Kidney epithelial cell (primary cell): ENCODE results near the gene UQCR10. TPM values are rescaled to one million over a fixed set of nuclear protein-coding genes. Genes with fewer than 3 reads are reported as not detected.

Source experiments
- DNase-seq: peaks from one replicate; pipeline ENCODE4 v3.0.0-alpha.2; 2010; ENCODE audit warnings: low read depth
- H3K27me3 ChIP-seq: 2 replicates; pipeline ENCODE4 v1.6.0; 2011; ENCODE audit warnings: low read length; ENCODE audit not compliant: control insufficient read depth, insufficient read depth
- H3K36me3 ChIP-seq: 2 replicates; pipeline ENCODE4 v1.5.1; 2011; ENCODE audit warnings: low read length; ENCODE audit not compliant: control insufficient read depth, insufficient read depth
- H3K4me3 ChIP-seq: 2 replicates; pipeline ENCODE4 v1.5.1; 2011; ENCODE audit warnings: low read depth, mild to moderate bottlenecking, control low read depth, low read length
- CTCF ChIP-seq: IDR thresholded peaks from 2 replicates; pipeline ENCODE4 v1.5.1; 2011; ENCODE audit warnings: mild to moderate bottlenecking, moderate library complexity, low read length, control low read depth, inconsistent platforms; ENCODE audit not compliant: insufficient read depth, poor library complexity, severe bottlenecking
- total RNA-seq: library from RNA; depleted of rRNA; stranded (reverse); fragments of >200 nt; gene quantifications from 2 replicates; pipeline ENCODE4 v1.2.3, GENCODE V29; 2015

UQCR10 gene
- total RNA-seq, 1 donor from 2014 or later: 62.0 TPM

- H3K36me3 ChIP-seq: no peaks in the 10 kb centered on the region
- DNase-seq: no peak
- TF ChIP-seq CTCF: no peak
- H3K27me3 ChIP-seq: no peaks in the 10 kb centered on the region
- no peak overlapping the region for H3K4me3 ChIP-seq
Measured at GRCh38 chr22:29734406-29734805, 32.8 kb upstream of the UQCR10 start.

DNA sequence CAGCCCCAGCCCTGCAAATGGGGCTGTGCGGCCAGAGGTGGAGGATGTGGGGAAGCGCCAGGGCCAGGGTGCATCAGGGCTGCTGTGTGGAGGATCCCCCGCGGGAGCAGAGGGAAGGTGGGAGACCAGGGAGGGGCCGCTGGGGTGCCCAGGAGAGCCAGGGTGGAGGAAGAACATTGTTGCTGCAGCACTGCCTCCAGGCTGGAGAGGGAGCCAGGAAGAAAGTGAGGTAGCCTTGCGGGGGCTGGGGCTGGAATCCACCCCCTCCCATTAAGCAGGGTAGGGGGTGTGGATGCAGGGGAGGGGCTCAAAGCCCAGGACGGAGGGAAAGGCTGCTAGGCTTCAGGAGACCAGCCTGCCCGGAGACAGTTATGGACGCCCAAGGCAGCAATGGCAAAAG lies 32.3 kb upstream of the UQCR10 start:
- DNase-seq: no peak
- TF ChIP-seq CTCF: no peak
- no peaks in the 10 kb centered on the region for H3K36me3 ChIP-seq
- no peaks in the 10 kb centered on the region for H3K27me3 ChIP-seq
- no peak overlapping the region for H3K4me3 ChIP-seq

DNA sequence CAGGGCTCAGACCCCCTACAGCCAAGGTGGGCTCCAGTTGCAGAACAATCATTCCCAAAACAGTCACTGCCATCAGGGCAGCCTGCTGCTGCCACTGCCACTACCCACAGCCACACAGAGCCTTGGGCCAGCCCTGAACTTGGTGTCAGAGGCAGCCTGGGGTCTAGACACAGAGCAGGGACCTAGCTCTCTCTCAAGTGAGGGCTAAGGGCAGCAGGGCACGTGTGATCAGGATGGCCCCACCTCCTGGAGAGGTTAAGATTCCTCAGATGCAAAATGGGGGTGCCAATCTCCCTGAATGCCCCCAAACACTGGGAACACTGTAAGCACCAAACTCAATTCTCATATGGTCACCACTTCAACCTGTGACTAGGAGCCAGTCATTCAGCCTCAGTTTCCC lies 31.8 kb upstream of the UQCR10 start:
- DNase-seq: no peak
- H3K36me3 ChIP-seq: no peaks in the 10 kb centered on the region
- H3K27me3 ChIP-seq: no peaks in the 10 kb centered on the region
- no peak for TF ChIP-seq CTCF
- no peak overlapping the region for H3K4me3 ChIP-seq

- no peak for TF ChIP-seq CTCF
- H3K27me3 ChIP-seq: no peaks in the 10 kb centered on the region
- H3K36me3 ChIP-seq: no peaks in the 10 kb centered on the region
- no peak overlapping the region for H3K4me3 ChIP-seq
- DNase-seq: no peak
Measured at GRCh38 chr22:29737251-29738117, 29.7 kb upstream of the UQCR10 start.

GRCh38 chr22:29738118-29738815 lies 28.9 kb upstream of the UQCR10 start:
- Histone ChIP-seq H3K36me3 (no peaks in the 10 kb centered on the region), H3K4me3 (no peak overlapping the region), H3K27me3 (no peaks in the 10 kb centered on the region)
- TF ChIP-seq CTCF: no peak
- no peak for DNase-seq
